Stimulated activated CD4-positive, alpha-beta T cell treated with anti-CD3 and anti-CD28 coated beads, Interleukin-4, amount 100 ng/mL, for 1 hour (primary cell): ENCODE results near the gene ACTR5.

Source experiments
- DNase-seq: peaks from one replicate; pipeline ENCODE4 v3.0.0-alpha.2; 2020

The ACTR5 gene

GRCh38 chr20:38729767-38730166 is 18.5 kb upstream of the ACTR5 start:
- DNase-seq: no peak

DNA sequence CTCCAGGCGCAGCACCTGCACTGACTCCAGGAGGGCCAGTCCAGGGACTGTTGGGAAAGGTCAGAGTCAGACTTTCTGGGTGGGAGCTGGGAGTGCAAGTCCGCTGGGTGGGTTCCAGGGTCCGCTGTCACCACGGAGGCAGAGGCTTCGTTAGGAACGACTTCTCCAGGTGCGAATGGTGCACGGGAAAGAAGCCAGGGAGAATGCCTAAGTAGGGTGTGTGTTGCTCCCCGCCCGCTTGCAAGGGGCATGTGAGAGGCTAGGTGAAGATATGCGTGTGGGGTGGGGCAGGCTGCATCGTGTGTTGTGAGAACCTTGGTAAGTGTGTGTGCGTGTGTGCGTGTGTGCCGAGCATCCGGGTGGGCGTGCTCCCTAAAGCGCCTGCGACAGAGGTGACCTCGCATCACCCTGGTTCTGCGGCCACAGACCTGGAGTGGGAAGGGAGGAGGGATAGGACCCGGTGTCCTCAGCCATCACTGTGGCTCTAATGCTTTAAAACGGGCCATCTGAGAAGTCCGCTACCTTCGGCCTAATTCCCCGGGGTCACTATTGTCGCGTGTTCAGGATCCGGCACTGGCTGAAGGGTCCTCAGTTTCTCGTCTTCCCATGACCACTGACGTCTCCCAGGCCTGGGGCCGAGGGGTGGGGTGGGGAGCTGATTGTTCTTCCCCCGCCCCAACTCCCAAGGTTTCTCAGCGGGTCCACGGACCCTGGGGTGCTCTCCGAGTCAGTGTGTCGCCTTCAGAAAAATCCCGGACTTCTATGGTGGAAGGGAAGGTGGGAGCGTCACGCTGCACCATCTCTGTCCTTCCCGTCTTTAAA is 17.9 kb upstream of the ACTR5 start:
- DNase-seq: peak; percentile 13

DNA sequence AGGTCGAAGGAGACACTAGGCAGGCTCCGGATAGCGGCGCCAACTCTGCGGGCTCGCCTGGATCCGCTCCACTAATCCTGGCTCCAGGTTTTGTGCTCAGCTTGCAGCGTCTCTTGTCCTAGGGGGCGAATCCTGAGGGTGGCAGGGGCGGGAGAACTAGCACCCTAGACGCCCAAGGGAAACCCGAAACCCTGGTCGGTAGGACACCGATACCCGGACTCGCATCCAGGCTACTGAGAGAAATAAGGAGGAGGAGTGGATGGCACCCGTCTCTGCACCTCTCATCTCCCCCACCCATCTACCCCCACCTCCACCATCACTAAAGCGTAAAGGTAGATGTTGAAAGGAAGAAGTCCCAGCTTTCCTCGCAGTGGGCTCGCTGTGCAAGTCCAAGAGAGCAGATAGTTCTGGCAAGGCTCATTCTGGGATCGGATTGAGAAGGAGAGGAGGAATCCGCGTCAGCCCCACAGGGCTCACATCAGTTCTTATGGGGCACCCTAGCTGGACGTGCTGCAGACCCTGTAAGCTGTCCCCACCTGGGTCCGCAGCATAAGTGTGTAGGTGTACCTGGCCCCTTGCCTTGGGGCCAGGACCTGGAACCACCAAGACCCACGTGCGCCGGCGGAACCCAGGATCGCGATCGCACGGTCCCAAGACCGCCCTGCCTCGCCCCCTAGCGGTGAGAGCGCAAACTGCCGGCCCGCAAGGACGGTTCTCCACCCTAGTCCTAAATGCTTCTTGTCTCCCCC is 17.1 kb upstream of the ACTR5 start:
- peak; percentile 85 for DNase-seq

DNA sequence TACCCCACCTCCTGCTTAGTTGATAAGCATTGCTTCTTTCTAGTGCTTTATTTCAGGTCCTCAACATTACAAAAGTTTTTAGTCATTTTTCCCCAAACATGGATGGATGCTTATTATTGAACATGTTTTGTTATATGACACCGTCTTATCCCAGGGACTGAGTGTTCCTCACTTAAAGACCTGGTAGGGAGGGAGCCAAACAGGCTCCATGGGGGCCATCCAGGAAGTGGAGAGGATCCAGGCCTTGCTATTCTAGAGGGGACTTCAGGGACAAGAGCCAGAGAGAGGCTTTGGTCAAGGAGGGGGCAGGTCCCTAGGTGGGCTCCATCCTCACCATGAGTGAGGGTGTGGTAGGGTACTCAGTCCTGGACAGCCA is 16.5 kb upstream of the ACTR5 start:
- DNase-seq: no peak

DNA sequence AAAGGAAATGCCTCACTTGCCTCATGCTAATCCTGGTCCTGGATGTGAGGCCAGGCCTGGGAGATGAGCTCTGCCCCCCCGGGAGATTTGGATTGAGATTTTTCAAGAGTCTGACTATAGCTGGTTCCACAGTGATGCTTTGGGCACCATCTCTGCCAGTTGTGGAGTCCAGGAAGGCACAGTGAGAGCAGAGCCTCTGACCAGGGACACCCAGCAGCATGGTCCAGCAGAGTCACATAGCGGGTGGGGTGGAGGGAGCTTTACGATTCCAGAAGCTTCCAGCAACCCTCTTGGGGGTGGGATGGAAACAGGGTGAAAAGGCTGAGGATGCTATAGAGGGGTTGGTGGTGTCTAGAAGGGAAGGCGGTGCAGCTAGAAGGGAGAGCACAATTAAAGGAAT is 15.3 kb upstream of the ACTR5 start:
- DNase-seq: no peak

GRCh38 chr20:38735172-38735571 is 13.1 kb upstream of the ACTR5 start:
- DNase-seq: no peak

DNA sequence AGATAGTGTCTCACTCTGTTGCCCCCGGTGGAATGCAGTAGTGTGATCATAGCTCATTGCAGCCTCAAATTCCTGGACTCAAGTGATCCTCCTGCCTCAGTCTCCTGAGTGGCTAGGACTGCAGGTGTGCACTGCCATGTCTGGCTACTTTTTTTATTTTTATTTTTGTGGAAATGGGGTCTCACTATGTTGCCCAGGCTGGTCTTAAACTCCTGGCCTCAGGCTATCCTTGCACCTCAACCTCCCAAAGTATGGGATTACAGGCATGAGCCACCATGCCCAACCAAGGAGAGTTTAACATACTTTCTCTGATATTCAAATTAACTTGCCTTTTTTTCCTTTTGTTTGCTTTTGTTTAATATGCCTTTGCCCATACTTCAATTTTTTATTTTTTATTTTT is 10.4 kb upstream of the ACTR5 start:
- no peak for DNase-seq

- DNase-seq: no peak
Observed at GRCh38 chr20:38745757-38746156, 2.5 kb upstream of the ACTR5 start.

DNA sequence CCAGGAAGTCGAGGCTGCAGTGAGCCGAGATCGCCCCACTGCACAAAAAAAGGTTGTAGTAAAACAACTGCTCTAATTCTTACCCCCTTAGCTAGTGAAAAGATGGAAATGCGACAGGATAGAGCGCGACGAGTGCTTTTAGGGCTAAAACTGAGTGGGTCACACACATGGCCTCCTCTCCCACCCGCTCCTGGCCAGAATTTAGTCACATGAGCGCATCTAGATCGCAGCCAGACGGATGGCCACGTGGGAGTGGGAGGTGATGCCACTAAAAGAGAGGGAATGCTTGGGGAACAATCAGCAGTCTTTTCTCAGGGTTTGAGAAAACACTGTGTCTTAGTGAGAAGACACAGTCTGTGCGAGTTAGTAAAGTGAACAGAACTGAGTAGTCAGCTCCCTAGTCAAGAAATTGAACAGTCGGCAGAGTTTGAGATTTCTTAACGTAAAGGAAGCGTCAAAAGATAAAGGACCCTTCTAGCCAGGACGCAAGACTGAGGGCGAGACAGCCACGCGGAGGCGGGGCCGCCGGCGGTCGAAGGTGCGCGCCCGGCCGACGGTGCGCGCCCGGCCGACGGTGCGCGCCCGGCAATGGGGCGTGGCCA is 664 bp upstream of the ACTR5 start:
- DNase-seq: no peak

DNA sequence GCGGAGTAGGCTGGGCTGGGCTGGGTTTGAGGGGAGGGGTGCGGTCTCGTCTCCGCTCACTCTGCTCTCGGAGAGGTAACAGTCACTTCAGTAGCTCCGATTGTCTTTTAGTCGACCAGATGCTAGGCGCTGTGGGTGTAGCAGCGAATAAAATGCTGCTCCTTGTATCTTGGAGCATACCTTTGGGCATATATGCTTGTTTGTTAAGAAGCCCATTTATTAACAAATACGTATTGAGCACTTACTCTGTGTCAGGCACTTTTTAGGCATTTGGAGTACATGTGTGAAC is 545 bp downstream of the ACTR5 start:
- peak; percentile 63 for DNase-seq

DNA sequence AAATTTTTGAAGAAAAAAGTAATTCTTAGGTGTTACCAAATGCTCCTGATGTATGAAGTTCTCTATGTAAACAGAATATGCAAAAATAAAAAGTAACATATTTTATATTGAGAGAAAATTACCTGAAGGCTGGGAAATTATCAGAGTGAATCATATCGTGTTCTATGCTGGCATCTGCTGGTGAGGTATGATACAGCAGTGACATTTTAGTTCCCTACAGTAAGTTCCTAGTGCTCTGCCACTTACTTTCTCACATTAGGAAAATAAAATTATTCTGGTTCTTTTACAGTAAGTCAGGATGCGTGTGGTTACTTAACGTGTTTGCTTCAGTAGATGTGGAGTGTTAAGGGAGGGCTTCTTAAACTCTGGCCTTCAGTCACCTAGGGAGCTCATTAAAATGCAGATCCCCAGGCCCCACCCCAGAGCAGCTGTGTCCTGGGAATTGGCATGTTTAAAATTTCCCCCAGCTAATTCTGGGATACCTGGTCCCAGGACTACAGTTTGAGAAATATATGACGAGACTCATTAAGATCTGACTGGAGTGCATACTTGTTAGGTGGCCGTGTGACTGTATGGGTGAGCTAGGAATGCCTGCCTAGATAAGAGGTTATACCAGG is 3.2 kb downstream of the ACTR5 start:
- DNase-seq: no peak

DNA sequence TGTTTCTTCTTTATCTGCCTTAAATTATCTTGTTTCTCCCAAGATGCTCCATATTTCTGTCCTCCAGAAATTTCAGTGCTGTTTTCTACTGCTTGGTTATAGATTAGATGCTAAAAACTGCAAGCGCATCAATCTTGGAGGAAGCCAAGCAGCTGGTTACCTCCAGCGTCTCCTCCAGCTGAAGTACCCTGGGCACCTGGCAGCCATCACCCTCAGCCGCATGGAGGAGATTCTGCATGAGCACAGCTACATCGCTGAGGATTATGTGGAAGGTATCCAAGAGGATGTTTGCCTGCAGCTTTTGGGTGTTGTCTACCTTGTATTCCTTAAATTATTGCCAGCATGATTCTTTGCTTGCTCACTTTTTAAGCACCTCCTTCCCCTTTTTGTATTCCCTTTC is 3.8 kb downstream of the ACTR5 start:
- DNase-seq: no peak

DNA sequence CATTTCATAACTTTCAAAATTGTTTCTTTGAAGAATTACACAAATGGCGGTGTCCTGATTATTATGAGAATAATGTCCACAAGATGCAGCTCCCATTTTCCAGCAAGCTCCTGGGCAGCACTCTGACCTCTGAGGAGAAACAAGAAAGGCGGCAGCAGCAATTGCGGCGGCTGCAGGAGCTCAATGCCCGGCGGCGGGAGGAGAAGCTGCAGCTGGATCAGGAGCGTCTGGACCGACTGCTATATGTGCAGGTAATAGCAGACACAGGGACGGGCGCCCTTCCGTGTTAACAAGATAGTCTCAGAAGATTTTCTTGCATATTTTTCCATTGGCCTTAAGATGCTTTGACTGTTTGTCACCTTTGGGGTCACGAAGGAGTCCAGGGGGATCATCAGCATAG is 6.7 kb downstream of the ACTR5 start:
- no peak for DNase-seq

DNA sequence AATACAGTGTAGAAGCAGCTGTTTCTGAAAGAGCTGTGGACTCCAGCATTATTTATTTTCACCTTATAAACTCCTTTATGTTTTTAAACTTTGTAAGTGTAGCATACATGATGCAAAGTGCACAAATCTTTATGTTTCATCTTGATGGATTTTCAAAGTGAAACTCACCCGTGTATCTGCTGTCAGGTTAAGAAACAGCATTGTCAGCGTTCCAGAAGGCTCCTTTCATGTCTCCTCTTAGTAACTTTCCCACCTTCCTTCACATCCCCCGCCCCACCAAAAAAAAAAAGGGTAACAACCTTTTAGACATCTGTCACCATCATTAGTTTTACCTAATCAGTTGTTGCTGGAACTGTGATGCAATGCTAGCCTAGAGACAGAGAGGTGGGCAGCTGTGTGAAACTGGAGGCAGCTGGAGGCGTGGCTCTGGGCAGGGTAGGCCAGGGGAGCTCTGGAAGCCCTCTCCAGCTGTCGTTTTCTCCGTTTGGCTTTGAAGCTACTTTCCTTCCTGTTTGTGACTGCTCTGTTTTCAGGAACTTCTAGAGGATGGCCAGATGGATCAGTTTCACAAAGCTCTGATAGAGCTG is 7.2 kb downstream of the ACTR5 start:
- DNase-seq: no peak

GRCh38 chr20:38757145-38757775 is 9.0 kb downstream of the ACTR5 start:
- no peak for DNase-seq

DNA sequence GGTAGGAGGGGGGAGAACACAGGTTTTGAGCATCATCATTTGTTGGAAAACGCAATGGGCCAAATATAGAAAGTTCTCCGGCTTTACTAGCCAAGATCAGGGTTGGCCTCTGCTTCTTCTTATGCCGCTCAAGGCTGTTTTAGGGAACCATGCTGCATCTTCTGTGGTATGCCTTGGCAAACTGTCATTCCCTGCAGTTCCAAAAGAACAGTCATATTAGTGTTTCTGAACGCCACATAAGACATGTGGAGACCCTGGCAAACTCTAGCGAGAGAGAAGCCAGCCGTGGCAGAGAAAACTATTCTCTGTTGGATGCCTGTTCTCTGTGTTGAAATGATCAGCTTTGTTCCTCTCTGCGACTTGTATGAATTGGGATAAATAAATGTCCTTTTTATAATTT is 10.8 kb downstream of the ACTR5 start:
- DNase-seq: no peak

- no peak for DNase-seq
Observed at GRCh38 chr20:38760978-38761377, 12.7 kb downstream of the ACTR5 start.

DNA sequence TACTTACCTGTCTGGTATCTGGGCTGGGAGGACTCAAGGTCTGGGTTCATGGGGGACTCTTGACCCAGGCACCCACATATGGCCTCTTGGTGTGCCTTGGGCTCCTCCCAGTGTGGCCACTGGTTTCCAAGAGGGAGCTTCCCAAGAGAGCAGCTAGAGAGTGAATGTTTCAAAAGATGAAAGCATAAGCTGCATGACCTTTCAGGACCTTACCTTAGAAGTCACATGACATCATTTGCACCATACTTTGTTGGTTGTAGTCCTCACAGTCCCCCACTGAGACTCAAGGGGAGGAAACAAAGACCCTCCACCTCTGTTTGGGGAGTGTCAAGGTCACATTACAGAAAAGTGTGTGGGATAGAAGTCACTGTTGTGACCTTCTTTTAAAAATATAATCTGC is 13.9 kb downstream of the ACTR5 start:
- no peak for DNase-seq

- no peak for DNase-seq
Observed at GRCh38 chr20:38763616-38764015, 15.4 kb downstream of the ACTR5 start.

DNA sequence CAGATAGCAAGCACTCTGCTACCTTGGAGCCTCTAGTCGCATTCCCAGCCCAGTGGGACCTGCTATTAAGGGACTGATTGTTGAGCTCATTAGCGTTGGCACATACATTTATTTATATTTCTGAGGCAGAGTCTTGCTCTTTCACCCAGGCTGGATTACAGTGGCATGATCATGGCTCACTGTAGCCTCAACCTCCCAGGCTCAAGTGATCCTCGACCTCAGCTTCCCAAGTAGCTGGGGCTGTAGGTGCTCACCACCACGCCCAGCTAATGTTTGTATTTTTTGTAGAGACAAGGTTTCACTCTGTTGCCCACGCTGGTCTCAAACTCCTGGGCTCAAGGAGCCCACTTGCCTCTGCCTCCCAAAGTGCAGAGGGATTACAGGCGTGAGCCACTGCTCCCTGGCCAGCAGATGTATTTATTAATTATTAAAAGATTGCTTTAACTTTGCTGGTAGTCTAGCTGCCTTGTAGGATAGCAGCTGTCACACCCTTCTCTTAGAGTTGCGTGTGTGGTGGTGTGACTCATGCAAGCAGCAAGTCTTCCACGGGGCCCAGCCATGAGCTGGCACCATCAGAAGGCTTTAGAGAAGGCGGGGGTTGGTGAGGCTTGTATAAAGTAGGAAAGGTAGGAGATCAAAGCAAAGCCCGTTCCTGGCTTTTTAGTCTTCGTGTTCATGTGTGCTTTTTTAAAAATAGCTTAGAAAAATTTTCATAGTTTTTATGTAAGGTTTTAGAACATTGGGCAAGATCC is 16.5 kb downstream of the ACTR5 start:
- DNase-seq: peak; percentile 52

GRCh38 chr20:38766071-38766470 is 17.8 kb downstream of the ACTR5 start:
- DNase-seq: no peak
